Dedifferentiated amniotic fluid mesenchymal stem cell (primary cell): ENCODE results near the gene UNC13B.
A peak's percentile ranks its signal among the peaks of the same experiment; 100 is the strongest.

Experiments
- DNase-seq: peaks from one replicate; pipeline ENCODE4 v3.0.0-alpha.2; 2016; ENCODE audit errors: extremely low spot score

UNC13B gene

GRCh38 chr9:35333551-35333950 lies 171.7 kb downstream of the UNC13B start:
- DNase-seq = peak; percentile 56

DNA sequence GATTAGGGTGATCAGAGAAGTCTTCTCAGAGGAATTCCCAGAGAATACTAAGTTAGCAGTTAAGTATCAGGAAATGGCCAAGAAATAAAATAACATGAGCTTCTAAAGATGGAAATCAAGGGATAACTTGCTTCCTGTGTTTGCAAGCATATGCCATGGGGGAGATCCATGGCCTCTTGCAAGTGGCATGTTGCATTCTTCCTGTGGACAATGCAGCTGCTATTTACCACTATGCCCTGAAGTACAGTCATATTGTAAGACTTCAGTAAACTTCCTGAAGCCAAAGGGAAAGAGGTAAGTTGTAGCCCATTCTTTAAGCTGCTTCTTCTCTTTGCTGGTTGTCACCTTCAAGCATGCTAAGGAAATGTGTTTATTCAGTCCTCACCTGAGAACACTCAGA lies 173.4 kb downstream of the UNC13B start:
- no peak for DNase-seq

- DNase-seq = no peak
Measured at GRCh38 chr9:35338086-35338485, 176.3 kb downstream of the UNC13B start.

DNA sequence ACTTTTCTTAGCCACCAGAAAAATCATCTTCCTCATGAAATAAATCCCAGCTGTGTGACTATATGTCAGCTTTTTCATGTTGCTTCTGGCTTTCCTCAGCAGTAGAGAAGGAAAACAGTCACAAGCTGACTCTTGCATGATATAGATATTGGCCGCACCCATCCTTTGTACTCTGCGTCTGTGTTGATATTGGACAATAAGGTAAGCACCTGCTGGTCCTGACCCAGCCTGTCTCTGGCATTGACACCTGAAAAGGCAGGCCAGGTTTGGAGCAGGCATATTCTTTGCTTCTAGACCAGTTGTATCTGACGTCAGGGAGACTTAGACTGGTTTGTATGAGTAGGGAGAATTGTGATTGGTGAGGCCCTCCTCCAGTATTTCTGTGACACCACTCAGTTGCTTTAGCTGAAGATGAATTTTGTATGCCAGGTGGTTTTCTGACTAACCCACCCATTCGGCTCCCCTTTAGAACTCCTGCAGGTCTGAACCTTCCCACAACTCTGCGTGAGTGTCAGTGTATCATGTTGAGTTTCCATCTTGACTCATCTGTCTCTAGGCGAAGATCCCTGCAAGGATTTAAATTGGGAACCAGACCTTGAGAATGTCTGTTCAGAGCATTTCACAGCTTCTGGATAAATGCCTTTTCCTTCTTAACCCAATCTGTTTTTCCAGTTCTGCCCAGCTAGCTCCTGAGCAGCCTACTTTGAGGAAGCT lies 176.9 kb downstream of the UNC13B start:
- DNase-seq = no peak

GRCh38 chr9:35340046-35340445 lies 178.2 kb downstream of the UNC13B start:
- no peak for DNase-seq

DNA sequence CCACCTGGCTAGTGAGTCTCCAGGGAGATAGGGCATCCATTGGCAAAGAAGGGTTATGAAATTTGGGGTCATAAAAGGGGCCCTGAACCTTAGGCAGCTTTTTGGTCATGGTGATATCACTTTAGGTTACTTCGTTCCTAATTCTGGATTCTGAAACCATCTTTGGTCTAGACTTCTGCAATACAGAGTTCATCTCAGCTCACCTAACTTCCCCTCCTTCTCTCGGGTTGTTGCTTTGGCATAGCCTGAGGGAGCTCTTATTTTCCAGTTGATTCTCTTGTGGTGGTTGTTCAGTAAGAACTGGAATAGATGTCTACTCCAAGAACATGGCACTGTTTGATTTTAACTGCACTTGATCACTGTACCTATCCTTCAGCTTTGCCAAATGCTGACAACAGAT lies 179.2 kb downstream of the UNC13B start:
- no peak for DNase-seq

DNA sequence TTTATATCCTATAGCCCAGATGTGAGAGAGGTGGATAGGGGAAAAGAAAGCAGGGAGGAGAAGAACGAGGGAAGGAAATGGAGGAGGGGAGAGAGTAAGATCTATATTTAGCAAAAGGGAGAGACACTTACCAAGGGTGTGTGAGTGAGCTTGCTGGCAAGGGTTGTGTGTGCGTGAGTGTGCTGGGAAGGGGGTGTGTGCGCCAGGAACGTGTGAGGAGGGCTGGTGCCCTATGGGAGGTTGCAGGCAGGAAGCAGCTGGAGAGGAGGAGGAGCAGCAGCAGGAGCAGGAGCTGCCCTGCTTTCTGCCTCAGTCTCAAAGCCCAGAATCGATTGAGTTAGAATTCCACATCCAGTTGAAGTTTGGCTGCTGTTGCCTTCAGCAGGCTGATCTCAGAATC lies 179.8 kb downstream of the UNC13B start:
- peak; percentile 58 for DNase-seq

GRCh38 chr9:35342221-35342958 lies 180.6 kb downstream of the UNC13B start:
- DNase-seq = no peak

DNA sequence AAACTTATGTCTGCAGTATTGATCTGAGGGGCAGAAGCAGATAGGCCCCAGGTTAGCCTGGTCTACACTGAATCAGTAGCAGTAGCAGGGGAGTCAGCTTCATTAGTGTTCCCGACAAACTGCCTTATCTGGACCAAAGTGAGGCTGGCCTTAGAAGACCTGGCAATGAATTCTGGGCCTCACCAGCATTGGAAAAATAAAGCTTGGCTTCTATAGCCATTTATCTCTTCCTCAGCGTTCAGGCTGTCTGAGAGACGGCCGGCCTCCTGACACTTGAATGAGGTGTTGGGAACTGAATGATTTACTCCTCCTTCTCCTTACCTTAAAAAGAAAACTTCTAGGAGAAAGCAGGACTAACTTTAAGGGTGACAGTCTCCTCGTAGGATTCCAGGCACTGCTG lies 186.3 kb downstream of the UNC13B start:
- no peak for DNase-seq

DNA sequence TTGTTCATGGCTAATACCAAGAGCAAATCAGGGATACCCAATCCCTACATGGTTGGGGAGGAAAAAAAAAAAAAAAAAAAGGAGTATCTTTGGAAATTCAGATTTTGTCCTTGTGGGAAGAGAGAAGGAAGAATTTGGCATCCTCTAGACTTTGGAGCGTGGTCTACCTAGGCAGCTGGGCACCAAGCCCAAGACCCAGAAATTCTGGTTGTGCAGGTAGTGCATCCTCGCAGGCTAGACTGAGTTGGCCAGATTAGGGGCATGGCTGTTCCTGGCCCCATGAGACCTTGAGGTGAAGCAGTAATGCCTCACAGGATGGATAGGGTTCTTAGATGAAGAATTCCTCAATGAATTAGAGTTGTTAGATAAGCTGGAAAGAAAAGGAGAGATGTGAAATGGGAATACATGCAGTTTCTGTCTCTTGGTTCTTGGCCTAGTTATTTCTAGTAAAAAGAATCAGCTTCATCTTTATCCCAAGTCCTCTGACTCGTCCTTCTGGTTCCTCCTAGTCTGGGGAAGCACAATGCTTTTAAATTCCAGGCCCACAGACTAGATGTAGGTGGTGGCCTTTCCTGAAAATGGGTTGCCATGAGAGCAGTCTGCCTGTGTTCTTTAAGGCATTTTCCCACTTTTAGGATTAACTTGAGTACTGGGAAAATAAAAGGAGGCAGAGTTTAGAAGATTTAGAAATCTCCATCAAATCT lies 187.6 kb downstream of the UNC13B start:
- DNase-seq = no peak

GRCh38 chr9:35350212-35350611 lies 188.4 kb downstream of the UNC13B start:
- no peak for DNase-seq

DNA sequence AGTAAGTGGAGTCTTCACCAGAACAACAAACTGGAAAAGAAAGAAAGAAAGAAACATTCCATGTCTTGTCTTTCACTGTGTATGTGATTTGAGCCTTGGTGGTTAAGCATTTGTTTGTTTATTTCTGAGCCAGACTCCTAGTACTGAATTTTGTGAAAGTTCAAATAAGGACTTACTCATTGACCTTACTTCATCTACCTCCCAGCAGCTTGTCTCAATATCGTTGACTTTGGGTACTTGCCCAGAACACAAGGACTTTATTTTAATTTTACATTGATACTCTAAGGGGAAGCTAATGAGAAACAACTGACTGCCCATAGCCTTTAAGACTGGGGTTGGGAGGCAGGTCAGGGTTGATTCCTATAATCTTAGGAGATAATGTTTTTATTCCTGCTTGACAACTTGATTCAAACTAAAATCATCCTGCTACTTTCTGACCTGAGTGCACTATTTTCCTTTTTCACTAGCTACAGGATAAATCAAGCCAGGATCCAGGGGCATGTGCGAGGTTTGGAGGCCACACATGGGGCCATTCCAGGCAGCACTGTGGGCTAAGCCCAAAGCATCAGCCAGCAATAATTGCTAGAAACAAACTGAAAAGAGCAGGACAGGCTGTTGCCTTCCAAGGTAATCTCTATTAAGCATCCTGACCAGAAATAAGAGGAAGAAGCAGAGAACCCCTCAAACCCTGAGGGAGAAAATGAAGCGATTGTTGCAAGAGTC lies 189.2 kb downstream of the UNC13B start:
- DNase-seq = peak; percentile 79

- DNase-seq = no peak
Measured at GRCh38 chr9:35353731-35354365, 192.0 kb downstream of the UNC13B start.

- DNase-seq = no peak
Measured at GRCh38 chr9:35355939-35356338, 194.1 kb downstream of the UNC13B start.

- no peak for DNase-seq
Measured at GRCh38 chr9:35357116-35357515, 195.3 kb downstream of the UNC13B start.

GRCh38 chr9:35357826-35358225 lies 196.0 kb downstream of the UNC13B start:
- DNase-seq = no peak

- DNase-seq = no peak
Measured at GRCh38 chr9:35364817-35365585, 203.2 kb downstream of the UNC13B start.

DNA sequence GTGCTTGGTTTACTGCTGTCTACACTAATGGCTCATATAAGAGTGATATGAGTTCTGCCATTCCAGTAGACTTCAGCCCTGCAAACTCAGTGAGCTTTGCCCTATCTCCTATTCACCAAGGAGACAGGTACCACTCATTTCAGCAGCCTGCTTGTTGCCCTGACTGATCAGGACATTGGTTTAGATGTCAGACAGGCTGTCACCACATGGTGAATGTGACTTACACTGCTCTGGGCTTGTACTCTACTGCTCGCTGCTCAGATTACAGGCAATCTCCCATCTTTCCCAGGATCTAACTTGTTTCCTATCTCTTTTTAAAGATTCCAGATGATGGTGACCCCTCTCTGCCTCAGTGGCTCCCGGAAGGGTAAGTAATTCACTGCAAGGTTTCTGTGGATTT lies 204.8 kb downstream of the UNC13B start:
- DNase-seq = no peak

- peak; percentile 87 for DNase-seq
Measured at GRCh38 chr9:35367451-35367850, 205.6 kb downstream of the UNC13B start.

GRCh38 chr9:35370241-35370640 lies 208.4 kb downstream of the UNC13B start:
- DNase-seq = no peak

DNA sequence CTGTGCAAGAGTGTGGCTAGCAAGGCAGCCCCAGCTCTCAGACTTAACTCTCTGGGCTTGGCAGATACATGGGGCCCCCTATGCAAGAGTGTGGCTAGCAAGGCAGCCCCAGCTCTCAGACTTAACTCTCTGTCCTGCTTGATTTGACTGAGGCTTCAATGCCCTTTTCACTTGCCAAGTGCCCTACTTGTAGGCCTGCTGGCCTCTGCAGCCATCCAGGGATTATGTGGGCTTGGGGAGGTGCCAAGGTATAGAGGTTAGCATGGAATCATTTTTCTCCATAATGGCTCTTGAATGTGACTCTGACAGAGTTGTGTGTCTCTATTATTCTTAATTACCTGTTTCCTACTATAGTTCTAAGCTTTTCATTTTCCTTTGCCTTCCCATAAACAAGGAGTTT lies 212.6 kb downstream of the UNC13B start:
- DNase-seq = no peak
